ENCODE results near the gene CAMK2D.

Gene CAMK2D

DNA sequence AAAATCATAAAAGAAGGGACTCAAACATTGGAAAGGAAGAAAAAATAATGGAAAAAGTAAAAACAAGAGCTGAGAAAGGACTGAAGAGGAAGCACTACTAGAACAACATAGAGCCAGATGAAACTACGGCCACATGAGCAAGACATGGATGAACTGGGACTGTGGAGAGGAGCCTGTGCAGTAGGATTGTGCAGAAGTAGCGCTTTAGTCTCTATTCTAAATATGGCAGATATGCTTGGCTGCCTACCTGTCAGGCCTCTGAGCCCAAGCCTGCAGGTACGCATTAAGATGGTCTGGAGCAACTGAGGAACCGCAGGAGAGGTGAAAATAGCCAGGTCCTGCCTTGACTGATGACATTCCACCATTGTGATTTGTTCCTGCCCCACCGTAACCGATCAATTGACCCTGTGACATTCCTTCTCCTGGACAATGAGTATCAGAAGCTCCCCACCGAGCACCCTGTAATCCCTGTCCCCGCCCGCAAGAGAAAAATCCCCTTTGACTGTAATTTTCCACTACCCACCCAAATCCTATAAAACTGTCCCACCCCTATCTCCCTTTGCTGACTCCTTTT lies 154.3 kb downstream of the CAMK2D start:
- H3K79me2 ChIP-seq (ENCODE audit: low read length), result no peaks in the 10 kb centered on the region

DNA sequence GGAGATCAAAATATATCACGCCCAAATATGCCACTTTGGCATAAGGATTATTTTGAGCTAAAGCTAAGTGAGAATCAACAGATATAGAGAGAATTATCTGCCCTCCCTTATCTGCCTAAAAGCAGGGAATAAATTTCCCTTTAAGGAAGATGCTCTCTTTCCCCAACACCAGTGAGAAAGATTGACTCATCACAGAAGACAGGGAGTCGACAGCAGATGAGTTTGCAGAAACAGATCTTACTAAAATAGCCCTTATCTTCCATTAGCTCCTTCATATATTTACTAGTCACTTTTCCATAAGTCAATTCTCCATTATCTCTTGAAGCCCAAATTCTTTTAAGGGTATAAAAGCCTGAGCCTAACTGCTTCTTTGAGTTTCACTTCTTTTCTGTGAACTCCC lies 156.6 kb downstream of the CAMK2D start:
- Histone ChIP-seq H3K4me2 (ENCODE audit: low read depth, low read length) (no peak overlapping the region), H3K4me3 (ENCODE audit: low read length) (no peak overlapping the region), H3K27me3 (replicated peaks; ENCODE audit: insufficient read depth, low read length) (no peaks in the 10 kb centered on the region), H3K9me2 (replicated peaks; ENCODE audit: insufficient read depth, low read length) (no peaks in the 10 kb centered on the region), H2AFZ (ENCODE audit: low read length) (no peak overlapping the region), H3K27ac (ENCODE audit: low read length) (no peak overlapping the region), H3K9me3 (replicated peaks; ENCODE audit: insufficient read depth, low read length) (no peaks in the 10 kb centered on the region), H3K9ac (ENCODE audit: low read length) (no peak overlapping the region), H3K36me3 (replicated peaks; ENCODE audit: insufficient read depth, low read length) (no peaks in the 10 kb centered on the region), H3K4me1 (ENCODE audit: low read length) (no peaks in the 10 kb centered on the region), H3F3A (ENCODE audit: insufficient read depth, low read length) (no peaks in the 10 kb centered on the region), H3K79me2 (ENCODE audit: low read length) (no peaks in the 10 kb centered on the region), H4K20me1 (ENCODE audit: insufficient read depth, low read length) (no peaks in the 10 kb centered on the region)
- DNase-seq, result no peak
- TF ChIP-seq, protein P1, sequence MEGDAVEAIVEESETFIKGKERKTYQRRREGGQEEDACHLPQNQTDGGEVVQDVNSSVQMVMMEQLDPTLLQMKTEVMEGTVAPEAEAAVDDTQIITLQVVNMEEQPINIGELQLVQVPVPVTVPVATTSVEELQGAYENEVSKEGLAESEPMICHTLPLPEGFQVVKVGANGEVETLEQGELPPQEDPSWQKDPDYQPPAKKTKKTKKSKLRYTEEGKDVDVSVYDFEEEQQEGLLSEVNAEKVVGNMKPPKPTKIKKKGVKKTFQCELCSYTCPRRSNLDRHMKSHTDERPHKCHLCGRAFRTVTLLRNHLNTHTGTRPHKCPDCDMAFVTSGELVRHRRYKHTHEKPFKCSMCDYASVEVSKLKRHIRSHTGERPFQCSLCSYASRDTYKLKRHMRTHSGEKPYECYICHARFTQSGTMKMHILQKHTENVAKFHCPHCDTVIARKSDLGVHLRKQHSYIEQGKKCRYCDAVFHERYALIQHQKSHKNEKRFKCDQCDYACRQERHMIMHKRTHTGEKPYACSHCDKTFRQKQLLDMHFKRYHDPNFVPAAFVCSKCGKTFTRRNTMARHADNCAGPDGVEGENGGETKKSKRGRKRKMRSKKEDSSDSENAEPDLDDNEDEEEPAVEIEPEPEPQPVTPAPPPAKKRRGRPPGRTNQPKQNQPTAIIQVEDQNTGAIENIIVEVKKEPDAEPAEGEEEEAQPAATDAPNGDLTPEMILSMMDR (IDR thresholded peaks at IDR 0.05; ENCODE audit: low read length), result no peak
- TF ChIP-seq EZH2phosphoT487 (IDR thresholded peaks at IDR 0.05; ENCODE audit: low read length), result no peak
- TF ChIP-seq EZH2 (optimal IDR thresholded peaks at IDR 0.05; ENCODE audit: low read depth, low read length), result no peak

More for the DNA sequence above, 154.3 kb downstream of the CAMK2D start:
- no peak overlapping the region for H2AFZ ChIP-seq (ENCODE audit: low read length)
- no peaks in the 10 kb centered on the region for H3K27me3 ChIP-seq (replicated peaks; ENCODE audit: insufficient read depth, low read length)
- H3K4me2 ChIP-seq (ENCODE audit: low read depth, low read length), result no peak overlapping the region
- H3K9me3 ChIP-seq (replicated peaks; ENCODE audit: insufficient read depth, low read length), result no peaks in the 10 kb centered on the region
- no peaks in the 10 kb centered on the region for H3K36me3 ChIP-seq (replicated peaks; ENCODE audit: insufficient read depth, low read length)
- no peaks in the 10 kb centered on the region for H3F3A ChIP-seq (ENCODE audit: insufficient read depth, low read length)
- no peak overlapping the region for H3K4me3 ChIP-seq (ENCODE audit: low read length)
- TF ChIP-seq, protein P1 (IDR thresholded peaks at IDR 0.05; ENCODE audit: low read length), result no peak
- TF ChIP-seq EZH2phosphoT487 (IDR thresholded peaks at IDR 0.05; ENCODE audit: low read length) (no peak), EZH2 (optimal IDR thresholded peaks at IDR 0.05; ENCODE audit: low read depth, low read length) (no peak)
- H3K27ac ChIP-seq (ENCODE audit: low read length), result no peak overlapping the region
- no peaks in the 10 kb centered on the region for H4K20me1 ChIP-seq (ENCODE audit: insufficient read depth, low read length)
- H3K9ac ChIP-seq (ENCODE audit: low read length), result no peak overlapping the region
- H3K9me2 ChIP-seq (replicated peaks; ENCODE audit: insufficient read depth, low read length), result no peaks in the 10 kb centered on the region
- DNase-seq, result no peak
- H3K4me1 ChIP-seq (ENCODE audit: low read length), result no peaks in the 10 kb centered on the region

DNA sequence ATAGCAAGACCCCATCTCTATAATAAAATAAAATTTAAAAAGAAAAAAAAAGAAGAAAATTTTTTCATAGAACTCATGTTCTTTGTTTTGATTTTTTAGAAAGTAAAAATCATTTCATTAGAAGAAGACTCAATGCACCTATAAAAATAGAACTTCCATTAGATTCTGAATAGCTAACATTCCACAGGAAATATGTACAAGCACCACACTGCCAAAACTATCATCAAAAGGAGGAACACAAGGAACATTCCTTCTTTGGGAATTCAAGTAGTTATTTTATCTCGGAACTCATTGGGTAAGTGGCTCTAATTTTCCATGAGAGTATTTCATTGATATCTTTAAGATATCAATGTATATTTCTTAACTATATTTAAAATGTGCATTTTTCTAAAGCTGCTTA lies 157.6 kb downstream of the CAMK2D start:
- Histone ChIP-seq H3K79me2 (ENCODE audit: low read length) (no peaks in the 10 kb centered on the region), H3K4me3 (ENCODE audit: low read length) (no peak overlapping the region), H3K9ac (ENCODE audit: low read length) (no peak overlapping the region), H3K36me3 (replicated peaks; ENCODE audit: insufficient read depth, low read length) (no peaks in the 10 kb centered on the region), H3K9me3 (replicated peaks; ENCODE audit: insufficient read depth, low read length) (no peaks in the 10 kb centered on the region), H3F3A (ENCODE audit: insufficient read depth, low read length) (no peaks in the 10 kb centered on the region), H3K27ac (ENCODE audit: low read length) (no peak overlapping the region), H2AFZ (ENCODE audit: low read length) (no peak overlapping the region), H4K20me1 (ENCODE audit: insufficient read depth, low read length) (no peaks in the 10 kb centered on the region), H3K9me2 (replicated peaks; ENCODE audit: insufficient read depth, low read length) (no peaks in the 10 kb centered on the region), H3K4me2 (ENCODE audit: low read depth, low read length) (no peak overlapping the region), H3K4me1 (ENCODE audit: low read length) (no peaks in the 10 kb centered on the region), H3K27me3 (replicated peaks; ENCODE audit: insufficient read depth, low read length) (no peaks in the 10 kb centered on the region)
- DNase-seq, result no peak
- TF ChIP-seq, protein P1 (IDR thresholded peaks at IDR 0.05; ENCODE audit: low read length), result no peak
- TF ChIP-seq EZH2phosphoT487 (IDR thresholded peaks at IDR 0.05; ENCODE audit: low read length) (no peak), EZH2 (optimal IDR thresholded peaks at IDR 0.05; ENCODE audit: low read depth, low read length) (no peak)
